Panc1 (cell line): ENCODE measurements around the gene ISLR. TPM values are rescaled to one million over a fixed set of nuclear protein-coding genes. Genes with fewer than 3 reads are reported as not detected.

Source experiments
- ATAC-seq: fragments of 200-7000 bp; cut with Tn5 transposase; 2 replicates; pipeline ENCODE4 v1.9.1; 2020; ENCODE audit warnings: mild to moderate bottlenecking, moderate library complexity
- BruUV-seq: library from RNA; stranded (reverse); fragments of 400-500 nt; replicated peaks from 2 replicates; lab custom pipeline; 2021; lab: Mats Ljungman, UMichigan
- CTCF ChIA-PET: fragments of 300-600 bp; sonication (Branson Sonifier 250); formaldehyde crosslinking; loops from one replicate; lab custom pipeline; 2022; ENCODE audit warnings: antibody characterized with exemption; lab: Charles Lee
- POLR2A ChIA-PET: fragments of 300-600 bp; sonication (Branson Sonifier 250); formaldehyde crosslinking; loops from one replicate; lab custom pipeline; 2022; ENCODE audit warnings: antibody characterized with exemption; lab: Charles Lee
- DNase-seq: peaks from one replicate; pipeline ENCODE4 v3.0.0-alpha.2; 2010; ENCODE audit warnings: low read depth, low spot score
- H3K27ac ChIP-seq: 2 replicates; pipeline ENCODE4 v1.5.1; 2011; ENCODE audit warnings: mild to moderate bottlenecking, low read length, inconsistent platforms
- H3K27me3 ChIP-seq: fragments of 200-500 bp; sonication (Bioruptor generic); 2 replicates; pipeline ENCODE4 v1.6.0; 2014; ENCODE audit warnings: low read length, inconsistent platforms; ENCODE audit not compliant: control insufficient read depth, insufficient read depth
- H3K36me3 ChIP-seq: fragments of 200-500 bp; sonication (Bioruptor generic); 2 replicates; pipeline ENCODE4 v1.5.1; 2014; ENCODE audit warnings: inconsistent platforms, mild to moderate bottlenecking, low read length, moderate library complexity; ENCODE audit not compliant: control insufficient read depth, insufficient read depth
- H3K4me1 ChIP-seq: 2 replicates; pipeline ENCODE4 v1.5.1; 2011; ENCODE audit warnings: inconsistent platforms, mild to moderate bottlenecking, low read length, moderate library complexity; ENCODE audit not compliant: control insufficient read depth, insufficient read depth
- H3K4me3 ChIP-seq, 2 experiments: 2 replicates each; pipeline ENCODE4 v1.5.1; 2011 to 2012; ENCODE audit warnings: low read depth in 2 of 2, low read length in 2 of 2, mild to moderate bottlenecking in 2 of 2, inconsistent platforms in 1 of 2, moderate library complexity in 1 of 2
- H3K9me3 ChIP-seq: fragments of 200-500 bp; sonication (Bioruptor generic); 2 replicates; pipeline ENCODE4 v1.5.1; 2014; ENCODE audit warnings: low read depth, mild to moderate bottlenecking, inconsistent platforms, low read length, moderate library complexity; ENCODE audit not compliant: control insufficient read depth, insufficient read depth
- CTCF ChIP-seq: fragments of 450-650 bp; IDR thresholded peaks from 2 replicates; pipeline ENCODE4 v1.5.1; 2017; ENCODE audit warnings: mild to moderate bottlenecking
- POLR2AphosphoS5 ChIP-seq: IDR thresholded peaks from 2 replicates; pipeline ENCODE4 v1.6.1; 2012; ENCODE audit warnings: mild to moderate bottlenecking, low read depth, low read length, moderate library complexity
- REST ChIP-seq, 2 experiments: IDR thresholded peaks; 2 replicates each; pipeline ENCODE4 v1.6.1; 2011 to 2012; ENCODE audit warnings: low read depth in 2 of 2, control low read depth in 1 of 2, low read length in 1 of 2, mild to moderate bottlenecking in 1 of 2, moderate library complexity in 1 of 2; ENCODE audit not compliant: insufficient read depth in 1 of 2
- SIN3A ChIP-seq: IDR thresholded peaks from 2 replicates; pipeline ENCODE4 v1.6.1; 2012; ENCODE audit warnings: low read depth, mild to moderate bottlenecking, low read length, moderate library complexity, borderline replicate concordance; ENCODE audit not compliant: insufficient read depth
- TCF7L2 ChIP-seq: IDR thresholded peaks from 2 replicates; pipeline ENCODE4 v1.6.1; 2011; ENCODE audit warnings: mild to moderate bottlenecking, low read depth, low read length, inconsistent platforms
- in situ Hi-C: cut with HindIII; loops from 2 replicates; pipeline ENCODE4 v1.10.0; 2016; ENCODE audit warnings: low sequenced_read_pairs, low pct_unique_long_range_greater_than_20kb
- intact Hi-C: fragments of 100-400 bp; cut with micrococcal nuclease; formaldehyde crosslinking; loops from one replicate; pipeline ENCODE4 v1.10.0; 2022; ENCODE audit not compliant: unreplicated experiment
- total RNA-seq: library from RNA; stranded (reverse); gene quantifications from one replicate; pipeline ENCODE4 v1.2.1, GENCODE V29; 2021; ENCODE audit not compliant: unreplicated experiment

ISLR gene
- total RNA-seq, 1 experiment from 2014 or later = 0.28 TPM

- CTCF ChIA-PET = interaction anchor here (1.5 kb wide), 1 partner anchor 81 kb away, joined by 4 read pairs; no protein-coding TSS in a partner anchor
- in situ Hi-C loops = no loop called here
- TF ChIP-seq TCF7L2 (no peak), SIN3A (no peak), CTCF (no peak), REST (IDR thresholded peaks at IDR 0.05; ENCODE audit: insufficient read depth in 1 of 2, low read depth in 2 of 2, low read length in 1 of 2) (no peak), POLR2AphosphoS5 (no peak)
- H3K4me1 ChIP-seq = peaks cover 5% of the 10 kb centered on the region
- no peak overlapping the region for H3K4me3 ChIP-seq
- ATAC-seq = no peak
- H3K9me3 ChIP-seq = no peaks in the 10 kb centered on the region
- no peaks in the 10 kb centered on the region for H3K36me3 ChIP-seq
- no peak for DNase-seq
- no peaks in the 10 kb centered on the region for H3K27me3 ChIP-seq
- POLR2A ChIA-PET = no interaction called here
- no peak overlapping the region for H3K27ac ChIP-seq
- intact Hi-C loops = no loop called here
- BruUV-seq = no TSS peak
Measured at GRCh38 chr15:74208901-74209559, 35.5 kb downstream of the ISLR start.

- ATAC-seq (0 out of 2 replicates have a peak, but pooled peaks have one; percentile 17), DNase-seq (no peak)
- Histone ChIP-seq H3K27ac (no peak overlapping the region), H3K4me1 (peaks cover 4% of the 10 kb centered on the region; the same call in 1 of the 2 replicates), H3K27me3 (no peaks in the 10 kb centered on the region), H3K9me3 (no peaks in the 10 kb centered on the region), H3K4me3 (no peak overlapping the region), H3K36me3 (no peaks in the 10 kb centered on the region)
- in situ Hi-C loops (no loop called here), intact Hi-C loops (no loop called here)
- BruUV-seq = no TSS peak
- CTCF ChIA-PET = interaction anchor here (1.5 kb wide), 1 partner anchor 81 kb away, joined by 4 read pairs; no protein-coding TSS in a partner anchor
- POLR2A ChIA-PET = no interaction called here
- TF ChIP-seq REST (IDR thresholded peaks at IDR 0.05; ENCODE audit: insufficient read depth in 1 of 2, low read depth in 2 of 2, low read length in 1 of 2) = no peak
- no peak for TF ChIP-seq CTCF
- no peak for TF ChIP-seq POLR2AphosphoS5
- TF ChIP-seq SIN3A = no peak
- TF ChIP-seq TCF7L2 = no peak
Measured at GRCh38 chr15:74209560-74209958, 36.0 kb downstream of the ISLR start.
